ENCODE measurements around the gene CTNND2. TPM values are rescaled to one million over a fixed set of nuclear protein-coding genes. Genes with fewer than 3 reads are reported as not detected.

CTNND2 gene
- total and polyA plus RNA-seq, 4 donors = 36.5 to 183 (median 97.7) TPM

DNA sequence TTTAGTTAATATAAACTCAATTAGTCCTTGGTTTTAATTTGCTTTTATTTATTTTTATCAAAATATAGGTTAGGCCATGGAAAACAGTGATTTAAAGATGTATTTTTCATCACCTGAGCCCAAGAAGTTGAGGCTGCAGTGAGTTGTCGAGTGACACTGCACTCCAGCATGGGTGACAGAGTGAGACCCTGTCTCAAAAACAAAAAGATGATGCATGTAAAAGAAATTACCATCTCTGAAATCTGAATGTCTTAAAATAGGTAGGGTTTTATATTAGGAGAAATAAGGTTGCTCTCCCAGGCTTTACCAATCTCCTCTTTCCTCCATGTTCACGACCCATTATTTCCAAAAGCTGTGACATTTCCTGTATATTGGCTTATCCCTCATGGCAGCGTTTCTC lies 980.9 kb downstream of the CTNND2 start:
- Histone ChIP-seq H3K4me1 (ENCODE audit: control insufficient read depth, insufficient read depth, low read length) (no peaks in the 10 kb centered on the region), H3K36me3 (ENCODE audit: control insufficient read depth, insufficient read depth, low read length) (no peaks in the 10 kb centered on the region), H3K27ac (ENCODE audit: low read depth, low read length) (no peak overlapping the region), H3K27me3 (ENCODE audit: control insufficient read depth, insufficient read depth, low read length) (no peaks in the 10 kb centered on the region), H3K4me3 (ENCODE audit: low read depth, low read length) (no peak overlapping the region), H3K9me3 (ENCODE audit: control insufficient read depth, insufficient read depth, low read length) (no peaks in the 10 kb centered on the region)
- 68% methylated on average over 3 of the region's 3 CpGs for WGBS (ENCODE audit: insufficient coverage)
- no peak for DNase-seq (ENCODE audit: low read depth in 4 of 6, low spot score in 6 of 6)

Small RNA genes within 50 kb of the gene (small RNA-seq; reads per million reads assigned to genes)
- gene RNU6-429P (ENCODE audit: low replicate concordance) = not detected
